ENCODE measurements around the gene RFTN1.

RFTN1 gene

DNA sequence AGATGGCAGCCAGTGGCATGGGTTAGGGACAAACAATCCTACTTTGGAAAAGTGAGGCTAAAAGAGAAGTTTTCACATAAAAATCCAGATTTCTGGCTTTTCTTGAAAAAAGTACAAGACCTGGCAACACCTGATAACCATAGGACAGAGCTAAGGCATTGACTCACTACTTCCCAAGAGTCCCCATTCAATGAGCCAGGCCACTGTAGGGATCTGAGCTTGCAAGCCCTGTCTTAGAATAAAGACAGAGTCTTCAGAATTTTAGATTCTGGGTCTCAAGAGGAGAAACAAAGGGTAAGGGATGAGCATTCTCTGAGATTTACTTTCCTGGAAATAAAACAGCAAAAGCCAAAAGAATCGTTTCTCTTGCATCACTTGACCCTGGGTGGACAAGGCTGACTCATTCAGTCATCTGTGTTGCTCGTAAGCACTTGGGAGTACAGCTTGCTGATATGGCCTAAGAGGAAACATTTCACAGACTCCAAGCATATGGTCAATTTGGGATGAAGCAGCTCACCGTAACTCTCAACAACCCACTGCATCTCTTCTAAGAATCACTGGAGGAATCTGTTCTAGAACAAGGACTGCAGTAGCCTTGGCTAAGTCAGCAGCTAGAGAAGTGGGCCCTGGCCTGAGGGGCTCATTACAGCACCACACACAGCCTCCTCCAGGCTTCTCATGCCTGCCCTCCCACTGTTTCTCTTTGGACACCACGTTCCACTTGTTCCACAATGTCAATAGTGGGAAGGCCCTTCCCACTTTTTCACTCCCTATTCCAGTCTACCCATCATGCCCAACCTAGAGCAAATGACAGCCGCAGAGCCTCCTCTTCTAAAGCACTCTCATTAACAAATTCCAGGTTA, 86.2 kb downstream of the RFTN1 start:
- DNase-seq = no peak

- DNase-seq = no peak
These were observed 86.8 kb downstream of the RFTN1 start for GRCh38 chr3:16426665-16427064.

- DNase-seq = no peak
These were observed 87.5 kb downstream of the RFTN1 start for GRCh38 chr3:16426029-16426400.

DNA sequence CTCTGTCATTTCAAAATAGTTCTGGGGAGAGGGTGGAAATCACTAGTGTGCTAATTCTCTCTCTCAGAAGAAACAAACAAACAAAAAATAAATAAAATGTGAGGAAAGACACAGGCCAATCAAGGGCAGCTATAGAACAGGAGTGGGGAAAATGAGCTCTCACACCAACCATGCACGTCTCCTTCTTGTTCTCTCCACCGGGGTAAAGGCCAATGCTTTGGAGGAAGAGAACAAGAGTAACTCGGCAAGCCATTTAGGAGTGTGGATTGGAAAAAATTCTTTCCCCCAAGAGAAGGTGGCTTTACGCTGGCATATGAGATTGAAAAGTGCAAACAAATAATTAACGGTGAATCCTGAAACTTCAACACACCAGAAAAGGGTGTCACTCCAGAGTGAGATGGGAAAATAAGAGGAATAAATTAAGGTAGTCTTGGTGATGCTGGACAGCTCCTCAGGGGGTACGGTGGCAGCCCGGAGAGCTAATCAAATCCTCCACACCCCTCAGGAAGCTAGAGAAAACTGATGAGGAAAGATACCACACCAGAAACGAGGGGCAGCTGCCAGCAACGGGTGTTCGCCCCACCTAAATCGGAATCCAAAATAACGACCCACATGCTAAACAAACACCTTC, 88.0 kb downstream of the RFTN1 start:
- no peak for DNase-seq

DNA sequence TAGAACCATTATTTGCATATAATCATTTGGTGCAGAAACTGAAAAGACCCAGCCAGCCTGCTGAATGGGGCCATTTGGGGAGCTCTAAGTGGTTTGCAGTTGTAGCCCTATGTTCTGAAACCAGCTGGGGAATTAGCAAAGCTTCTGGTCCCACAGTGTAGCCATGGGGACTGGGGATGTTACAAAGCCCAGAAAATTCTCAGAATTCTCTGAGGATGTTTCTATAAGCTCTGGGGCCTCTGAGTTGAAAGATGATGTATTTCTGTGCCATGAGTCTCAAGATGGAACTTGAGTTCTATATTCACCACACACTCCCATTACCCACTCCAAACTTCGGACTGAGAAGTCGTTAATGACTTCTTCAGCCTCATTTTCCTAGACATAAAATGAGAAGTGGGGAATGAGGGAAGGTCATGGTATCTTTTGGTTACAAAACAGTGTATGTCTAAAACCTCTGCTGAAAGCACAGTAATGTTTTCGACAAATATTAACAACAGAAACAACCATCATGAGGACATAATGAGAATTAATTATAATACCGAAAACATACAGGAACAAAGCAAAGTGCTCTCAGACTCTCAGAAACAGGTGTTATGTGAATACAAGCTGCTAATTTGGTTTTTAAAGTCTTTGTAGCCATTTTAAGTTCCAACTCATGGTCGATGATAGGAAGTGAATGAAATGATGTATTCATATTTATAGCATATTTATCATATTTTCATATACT, 89.4 kb downstream of the RFTN1 start:
- DNase-seq = no peak

DNA sequence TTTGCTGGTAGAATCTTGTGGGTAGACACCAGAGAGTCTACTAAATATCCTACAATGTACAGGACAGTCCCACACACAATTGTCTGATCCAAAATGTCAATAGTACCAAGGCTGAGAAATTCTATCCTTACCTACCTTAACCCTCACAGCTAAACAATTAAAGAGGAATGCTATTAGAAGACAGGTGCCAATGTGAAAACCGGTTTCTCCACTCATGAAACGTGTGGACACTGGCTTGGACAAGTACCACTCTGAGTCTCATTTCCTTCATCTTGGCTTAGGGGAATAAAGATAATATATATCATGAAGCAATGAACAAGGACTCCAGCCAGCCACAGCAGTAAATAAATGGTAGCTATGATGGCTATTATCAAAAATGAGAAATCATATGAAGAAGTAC, 90.2 kb downstream of the RFTN1 start:
- DNase-seq = no peak

DNA sequence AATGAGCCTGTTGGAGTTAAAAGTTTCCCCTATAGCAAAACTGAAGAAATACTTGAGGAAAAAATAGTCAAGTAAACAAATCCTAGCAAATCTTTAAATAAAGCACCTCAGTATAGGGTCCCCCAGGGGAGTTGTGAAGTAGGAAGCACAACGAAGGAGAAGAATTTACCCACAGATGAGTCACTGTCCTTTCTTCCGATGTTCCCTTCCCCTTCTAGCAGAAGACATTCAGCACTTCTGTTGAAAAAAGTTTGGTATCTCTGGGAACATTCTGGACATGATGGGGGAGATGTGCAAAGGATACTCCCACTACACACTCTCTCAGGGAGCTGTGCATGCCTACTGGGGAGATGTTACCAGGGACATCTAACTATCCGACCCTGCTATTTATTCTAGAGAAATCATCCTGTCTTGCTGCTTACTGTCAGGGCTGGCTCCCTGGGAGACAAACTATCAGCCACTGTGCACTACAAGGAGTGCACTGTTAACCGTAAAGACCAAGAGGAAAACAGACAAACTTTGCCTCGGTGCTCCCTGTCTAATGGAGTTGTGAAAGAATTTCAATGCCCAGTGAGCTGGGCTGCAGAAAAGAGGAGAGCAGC, 93.8 kb downstream of the RFTN1 start:
- no peak for DNase-seq

DNA sequence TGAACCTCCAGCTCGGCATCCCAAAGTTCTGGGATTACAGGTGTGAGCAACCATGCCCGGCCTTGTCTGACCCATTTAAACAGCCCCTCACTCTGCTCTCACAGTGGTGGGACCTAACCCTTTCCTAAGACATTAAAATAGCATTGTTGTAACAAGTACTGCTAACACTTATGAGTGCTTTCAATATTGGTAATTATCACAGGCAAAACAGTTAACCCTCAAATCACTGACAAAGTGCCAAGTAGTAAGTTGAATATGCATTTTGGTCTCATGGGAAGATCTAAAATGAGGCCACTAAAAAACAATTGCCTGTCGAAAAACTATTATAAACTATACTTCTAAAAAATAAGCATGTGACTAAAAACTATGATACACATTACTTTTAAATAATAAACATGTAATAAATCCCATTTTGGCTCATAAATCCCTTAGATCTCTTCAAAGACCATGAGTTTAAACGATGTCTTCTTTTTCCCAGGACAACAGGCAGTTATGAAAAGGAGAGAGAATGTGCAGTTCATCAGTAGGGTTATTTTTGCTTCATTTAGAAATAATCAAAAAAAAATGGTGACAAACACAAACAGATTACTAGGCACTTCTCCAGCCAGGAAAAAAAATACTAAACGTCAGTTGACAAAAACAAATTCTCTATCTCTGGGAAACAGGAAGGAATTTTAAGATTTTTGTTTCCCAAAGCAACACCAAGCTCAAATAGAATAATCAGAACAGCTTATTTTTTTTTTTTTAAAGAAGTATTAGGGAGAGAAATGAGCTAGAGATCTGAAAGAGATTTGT, 95.4 kb downstream of the RFTN1 start:
- no peak for DNase-seq

GRCh38 chr3:16415911-16416476, 97.5 kb downstream of the RFTN1 start:
- no peak for DNase-seq

DNA sequence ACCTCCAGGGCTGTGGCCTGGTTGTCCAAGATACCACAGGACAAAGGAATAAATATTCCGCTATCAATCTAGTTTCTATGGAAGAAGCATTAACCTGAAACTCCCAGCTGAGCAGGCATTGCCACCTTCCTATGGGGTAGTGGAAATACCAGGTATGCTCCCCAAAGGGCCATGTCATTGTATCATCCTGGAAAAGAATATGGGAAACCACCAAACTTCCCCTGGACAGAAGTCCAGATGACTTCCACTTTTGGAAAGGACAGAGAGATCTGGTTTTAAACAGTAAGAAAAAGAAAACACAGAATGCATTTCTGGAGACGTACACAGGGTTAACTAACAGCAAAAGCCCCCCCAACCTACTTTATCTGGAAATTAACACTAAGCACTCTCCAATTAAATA, 100.2 kb downstream of the RFTN1 start:
- no peak for DNase-seq

DNA sequence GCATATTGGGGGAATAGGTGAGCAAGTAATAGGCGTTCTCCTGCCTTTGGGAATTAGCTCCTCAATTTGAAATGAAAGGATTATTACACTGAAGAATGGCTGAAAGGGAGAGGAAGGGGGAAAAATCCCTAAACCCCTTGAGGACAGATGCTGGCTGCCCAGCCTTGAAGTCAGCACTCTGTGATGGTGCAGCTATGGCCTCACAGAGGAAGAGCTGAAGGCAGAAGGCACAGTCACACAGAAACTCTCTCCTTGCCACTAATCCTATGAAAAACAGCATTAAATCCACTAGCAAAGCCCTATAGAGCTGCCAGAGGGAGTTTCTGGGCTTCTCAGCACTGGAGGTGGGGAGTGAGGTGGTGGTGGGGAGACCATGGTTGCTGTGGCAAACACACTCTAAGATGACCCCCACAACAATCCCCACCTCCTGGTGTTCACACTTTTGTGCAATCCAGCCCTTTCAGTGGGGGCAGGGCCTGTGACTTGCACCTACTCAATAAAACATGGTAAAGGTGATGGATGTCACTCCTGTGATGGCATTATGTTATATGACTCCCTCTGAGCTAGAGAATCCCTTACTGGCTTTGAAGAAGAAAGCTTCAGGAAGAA, 101.2 kb downstream of the RFTN1 start:
- DNase-seq = no peak

- no peak for DNase-seq
These were observed 102.1 kb downstream of the RFTN1 start for GRCh38 chr3:16411441-16411840.

DNA sequence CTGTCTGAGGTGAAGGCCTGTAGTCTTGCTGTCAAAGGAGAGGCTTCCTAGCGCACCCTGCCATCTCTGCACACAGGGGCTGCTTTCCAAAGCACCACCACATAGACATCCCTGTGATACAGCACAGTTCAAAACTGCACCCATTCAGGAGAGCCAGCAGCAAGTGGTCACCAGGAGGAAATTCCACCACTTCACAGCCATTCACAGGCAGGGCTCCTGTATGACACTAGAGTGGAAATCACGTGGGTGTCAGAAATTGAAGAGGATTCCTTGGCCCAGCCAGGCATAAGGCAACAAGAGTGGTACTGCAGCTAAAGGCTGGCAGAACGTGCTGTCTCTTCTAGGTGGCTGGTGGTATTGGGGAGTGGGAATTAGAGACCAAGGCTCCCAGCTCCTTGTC, 102.8 kb downstream of the RFTN1 start:
- DNase-seq = no peak

- no peak for DNase-seq
These were observed 104.5 kb downstream of the RFTN1 start for GRCh38 chr3:16409032-16409431.

GRCh38 chr3:16407366-16407765, 106.1 kb downstream of the RFTN1 start:
- no peak for DNase-seq

DNA sequence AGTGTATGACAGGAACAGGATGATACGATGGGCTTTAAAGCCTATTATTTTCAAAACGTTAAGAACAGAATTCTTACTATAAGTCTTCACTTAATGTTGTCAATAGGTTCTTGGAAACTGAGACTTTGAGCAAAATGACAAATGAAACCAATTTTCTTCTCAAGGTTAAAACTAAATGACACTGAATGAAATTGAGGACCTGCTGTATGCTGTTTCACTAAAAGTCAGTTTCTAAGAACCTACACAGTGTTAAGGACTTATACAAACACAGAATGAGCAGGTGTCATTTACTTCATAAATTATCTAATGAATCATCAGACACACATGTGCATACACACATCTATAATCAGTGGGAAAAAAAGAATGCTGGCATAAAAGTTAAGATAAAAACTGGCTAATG, 106.9 kb downstream of the RFTN1 start:
- no peak for DNase-seq

GRCh38 chr3:16406166-16406565, 107.3 kb downstream of the RFTN1 start:
- no peak for DNase-seq

DNA sequence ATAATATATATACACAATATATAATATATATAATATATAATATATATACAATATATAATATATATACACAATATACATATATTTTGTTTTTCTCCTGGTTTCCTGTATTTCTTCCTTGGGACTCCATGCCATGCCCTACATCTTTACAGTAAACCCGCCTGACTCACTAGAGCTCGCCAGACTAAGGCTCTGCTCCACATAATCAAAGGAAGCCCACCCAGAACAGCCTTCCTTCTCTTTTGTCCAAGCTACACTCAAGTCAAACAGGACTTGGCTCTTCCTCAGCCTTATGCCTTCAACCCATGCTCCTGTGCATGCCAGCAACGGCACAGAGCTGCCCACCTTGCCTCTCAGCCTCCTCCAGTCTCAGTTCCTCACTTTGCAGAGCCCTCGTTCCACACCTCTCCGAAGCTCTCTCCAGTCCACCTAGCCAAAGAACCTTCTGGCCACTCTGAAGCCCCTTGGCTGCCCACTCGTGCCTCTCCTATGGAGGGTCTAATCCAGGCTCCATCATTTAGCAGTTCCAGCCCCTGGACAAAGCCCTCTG, 109.1 kb downstream of the RFTN1 start:
- no peak for DNase-seq

DNA sequence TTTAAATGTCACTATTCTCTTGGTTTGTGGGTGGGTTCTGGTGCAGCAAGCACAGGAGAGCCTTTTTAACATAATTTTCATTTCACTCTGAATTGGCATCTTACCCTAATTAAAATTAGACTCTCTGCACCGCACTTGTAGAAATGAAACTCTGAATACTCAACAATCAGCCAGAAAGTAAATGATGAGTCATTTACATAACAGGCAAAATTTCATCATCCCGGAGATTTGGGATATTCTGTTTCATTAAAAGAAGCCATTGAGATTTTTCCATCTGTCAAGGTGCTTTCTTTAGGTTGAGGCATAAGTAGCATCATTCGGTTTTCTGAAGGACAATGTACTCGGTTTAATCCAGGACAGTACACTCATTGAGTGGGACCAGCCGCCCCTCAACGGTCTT, 111.0 kb downstream of the RFTN1 start:
- no peak for DNase-seq

DNA sequence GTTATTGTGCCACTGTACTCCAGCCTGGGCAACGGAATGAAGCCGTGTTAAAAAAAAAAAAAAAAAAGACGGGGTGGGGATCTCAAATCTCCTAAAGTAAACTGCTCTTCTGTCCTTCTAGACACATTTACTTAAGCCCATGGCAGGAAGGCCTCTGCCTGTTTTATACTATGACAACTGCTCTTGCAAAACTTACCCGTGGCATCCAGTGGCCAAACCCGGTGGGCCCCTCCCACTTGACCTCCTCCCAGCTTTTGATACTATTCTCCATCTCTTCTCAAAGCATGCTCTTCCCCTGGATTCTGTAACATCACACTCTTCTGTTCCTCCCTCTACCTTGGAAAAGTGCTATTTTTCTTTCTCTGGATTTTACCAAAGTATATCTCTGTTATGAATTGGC, 112.2 kb downstream of the RFTN1 start:
- DNase-seq = no peak

DNA sequence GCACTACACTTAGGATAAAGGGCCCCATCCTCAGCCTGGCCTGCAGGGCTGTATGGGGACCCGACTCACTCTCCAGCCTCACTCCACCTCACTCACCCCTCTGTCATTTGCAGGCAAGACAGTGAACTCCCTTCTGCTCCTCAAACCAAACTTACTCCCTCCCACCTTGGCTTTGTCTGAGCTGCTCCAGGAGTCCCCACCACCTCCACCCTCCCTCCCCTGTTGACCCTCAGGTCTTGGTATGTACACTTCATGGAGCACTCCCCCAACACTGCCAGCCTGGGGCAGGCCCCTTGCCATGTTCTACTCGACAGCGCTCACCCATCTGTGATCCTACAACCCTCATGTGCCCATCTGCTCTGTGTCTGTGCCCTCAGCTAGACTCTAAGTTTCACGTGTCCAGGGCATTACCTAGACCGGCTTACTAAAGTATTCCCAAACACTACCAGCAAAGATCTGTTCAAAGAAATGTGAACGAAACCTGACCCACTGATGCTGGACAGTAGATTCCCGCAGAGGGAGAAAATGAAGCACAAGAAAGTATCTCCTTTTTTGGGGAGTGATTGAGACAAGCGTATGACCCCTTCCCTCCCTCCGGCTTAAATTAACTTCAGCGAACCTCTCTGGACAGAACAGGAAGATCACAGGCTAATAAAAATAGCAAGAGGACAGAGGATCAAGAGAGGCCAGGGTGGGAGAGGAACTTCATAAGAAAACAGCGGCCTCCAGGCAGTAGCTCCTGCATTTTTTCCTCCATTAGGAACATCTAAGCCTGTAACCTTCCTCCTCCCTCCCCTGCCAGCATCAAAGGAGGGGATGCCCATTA, 113.2 kb downstream of the RFTN1 start:
- DNase-seq = no peak

All from activated CD4-positive, alpha-beta T cell treated with anti-CD3 and anti-CD28 coated beads for 4 hours (primary cell).